K562 (cell line): Measurements from ENCODE around the gene RASSF1. TPM values are rescaled to one million over a fixed set of nuclear protein-coding genes. Genes with fewer than 3 reads are reported as not detected.

Experiments used
- ATF1 ChIP-seq, 2 experiments: fragments of 450-650 bp in 1 of 2; IDR thresholded peaks; 2 replicates each; pipeline ENCODE4 v1.6.1; 2016; ENCODE audit warnings: missing compliant biosample characterization in 1 of 2, missing genetic modification characterization in 1 of 2
- ATF4 ChIP-seq: fragments of 450-650 bp; formaldehyde crosslinking; IDR thresholded peaks from 2 replicates; pipeline ENCODE4 v1.4.0; 2022; ENCODE audit warnings: mild to moderate bottlenecking, moderate library complexity
- FOS ChIP-seq: IDR thresholded peaks from 3 replicates; pipeline ENCODE4 v1.6.1; 2011; ENCODE audit not compliant: insufficient read length; ENCODE audit errors: extremely low read depth
- GMEB1 ChIP-seq: fragments of 250-450 bp; sonication (Bioruptor Pico); IDR thresholded peaks from 2 replicates; pipeline ENCODE4 v1.4.0; 2020; ENCODE audit warnings: mild to moderate bottlenecking
- ILF3 ChIP-seq: fragments of 450-650 bp; IDR thresholded peaks from 2 replicates; pipeline ENCODE4 v1.6.1; 2018; ENCODE audit warnings: antibody characterized with exemption, mild to moderate bottlenecking, moderate library complexity, borderline replicate concordance
- MYC ChIP-seq, 2 experiments: fragments of 250-450 bp in 1 of 2; sonication (Bioruptor Pico) in 1 of 2; IDR thresholded peaks; 2 replicates each; pipeline versions ENCODE4 v1.5.1 to v1.6.1; 2012 to 2021; ENCODE audit warnings: low read depth in 2 of 2, borderline replicate concordance in 1 of 2, improper control_type of control experiment in 1 of 2, low read length in 1 of 2, mild to moderate bottlenecking in 1 of 2, moderate library complexity in 1 of 2
- SPI1 ChIP-seq: IDR thresholded peaks from 2 replicates; pipeline ENCODE4 v1.6.1; 2011; ENCODE audit warnings: low read depth, low read length, control low read depth, borderline replicate concordance
- TAF15 ChIP-seq: fragments of 200-400 bp; formaldehyde crosslinking; IDR thresholded peaks from 2 replicates; pipeline ENCODE4 v1.6.1; 2017; ENCODE audit warnings: mild to moderate bottlenecking, low read depth, low read length, moderate library complexity
- TEAD1 ChIP-seq, 2 experiments: fragments of 450-650 bp in 1 of 2; sonication (generic) in 1 of 2; formaldehyde crosslinking; IDR thresholded peaks; 2 replicates each; pipeline versions ENCODE4 v1.4.0 to v1.8.0; 2020 to 2022; ENCODE audit warnings: mild to moderate bottlenecking in 2 of 2, missing genetic modification reagents in 1 of 2
- ZNF444 ChIP-seq: fragments of 250-450 bp; sonication (Bioruptor Pico); IDR thresholded peaks from 2 replicates; pipeline ENCODE4 v1.4.0; 2020; ENCODE audit warnings: mild to moderate bottlenecking, moderate library complexity
- ZNF592 ChIP-seq: fragments of 450-650 bp; IDR thresholded peaks from 2 replicates; pipeline ENCODE4 v1.6.1; 2017; ENCODE audit warnings: antibody characterized with exemption, mild to moderate bottlenecking
- ZNF778 ChIP-seq: fragments of 450-650 bp; formaldehyde crosslinking; IDR thresholded peaks from 2 replicates; pipeline ENCODE4 v1.4.0; 2020; ENCODE audit warnings: mild to moderate bottlenecking, moderate library complexity
- polyA plus RNA-seq, 8 experiments: library from polyadenylated mRNA; depleted of rRNA in 4 of 8; stranded (reverse) in 5 of 8; unstranded in 3 of 8; fragments of >200 nt; fragmentation: Nextera tagmentation in 2 of 8; fragmentation: Illumina TruSeq in 1 of 8; extraction: Ambion mirVana in 2 of 8; extraction: Trizol in 1 of 8; gene quantifications; 2 replicates each; pipeline versions ENCODE4 v1.2.1 to v1.2.3, GENCODE V29; 2011 to 2014; ENCODE audit warnings: inconsistent platforms in 1 of 8, missing spikeins in 1 of 8
- total RNA-seq, 7 experiments: library from RNA; depleted of rRNA in 6 of 7; stranded (reverse); fragments of >200 nt in 6 of 7; fragmentation: Illumina TruSeq in 2 of 7; extraction: Trizol in 2 of 7; gene quantifications; 2 replicates each; pipeline versions ENCODE4 v1.2.1 to v1.2.3, GENCODE V29; 2011 to 2021; ENCODE audit warnings: low replicate concordance in 1 of 7
- TF ChIP-seq, protein P1 (sequence below): fragments of 450-650 bp; IDR thresholded peaks from 2 replicates; pipeline ENCODE4 v1.6.1; 2016; ENCODE audit warnings: borderline replicate concordance
- TF ChIP-seq, protein P2 (sequence below): sonication (generic); formaldehyde crosslinking; IDR thresholded peaks from 2 replicates; pipeline ENCODE4 v1.4.0; 2020; ENCODE audit warnings: mild to moderate bottlenecking, missing genetic modification reagents

Gene RASSF1
- total and polyA plus RNA-seq, 9 of the 15 experiments (the other 6 are each of a cell fraction or from before 2014, with no cell fraction given): 3.6 to 57.1 (median 24.6) TPM

DNA sequence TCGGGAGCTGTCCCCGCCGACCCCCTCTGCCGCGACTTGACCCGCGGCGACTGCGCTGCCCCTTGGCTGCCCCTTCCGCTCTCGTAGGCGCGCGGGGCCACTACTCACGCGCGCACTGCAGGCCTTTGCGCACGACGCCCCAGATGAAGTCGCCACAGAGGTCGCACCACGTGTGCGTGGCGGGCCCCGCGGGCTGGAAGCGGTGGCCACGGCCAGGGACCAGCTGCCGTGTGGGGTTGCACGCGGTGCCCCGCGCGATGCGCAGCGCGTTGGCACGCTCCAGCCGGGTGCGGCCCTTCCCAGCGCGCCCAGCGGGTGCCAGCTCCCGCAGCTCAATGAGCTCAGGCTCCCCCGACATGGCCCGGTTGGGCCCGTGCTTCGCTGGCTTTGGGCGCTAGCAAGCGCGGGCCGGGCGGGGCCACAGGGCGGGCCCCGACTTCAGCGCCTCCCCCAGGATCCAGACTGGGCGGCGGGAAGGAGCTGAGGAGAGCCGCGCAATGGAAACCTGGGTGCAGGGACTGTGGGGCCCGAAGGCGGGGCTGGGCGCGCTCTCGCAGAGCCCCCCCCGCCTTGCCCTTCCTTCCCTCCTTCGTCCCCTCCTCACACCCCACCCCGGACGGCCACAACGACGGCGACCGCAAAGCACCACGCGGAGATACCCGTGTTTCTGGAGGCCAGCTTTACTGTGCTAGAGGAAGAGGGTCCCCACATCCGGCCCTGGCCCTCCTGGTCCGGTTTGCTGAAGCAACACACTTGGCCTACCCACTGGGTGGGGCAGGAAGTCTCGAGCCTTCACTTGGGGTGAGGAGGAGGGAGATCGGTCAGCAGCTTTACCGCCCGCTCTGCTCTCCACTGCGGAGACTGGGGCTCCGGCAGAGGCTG lies at the start of gene RASSF1 (continued):
- TF ChIP-seq ZNF778: no peak
- TF ChIP-seq, protein P1, sequence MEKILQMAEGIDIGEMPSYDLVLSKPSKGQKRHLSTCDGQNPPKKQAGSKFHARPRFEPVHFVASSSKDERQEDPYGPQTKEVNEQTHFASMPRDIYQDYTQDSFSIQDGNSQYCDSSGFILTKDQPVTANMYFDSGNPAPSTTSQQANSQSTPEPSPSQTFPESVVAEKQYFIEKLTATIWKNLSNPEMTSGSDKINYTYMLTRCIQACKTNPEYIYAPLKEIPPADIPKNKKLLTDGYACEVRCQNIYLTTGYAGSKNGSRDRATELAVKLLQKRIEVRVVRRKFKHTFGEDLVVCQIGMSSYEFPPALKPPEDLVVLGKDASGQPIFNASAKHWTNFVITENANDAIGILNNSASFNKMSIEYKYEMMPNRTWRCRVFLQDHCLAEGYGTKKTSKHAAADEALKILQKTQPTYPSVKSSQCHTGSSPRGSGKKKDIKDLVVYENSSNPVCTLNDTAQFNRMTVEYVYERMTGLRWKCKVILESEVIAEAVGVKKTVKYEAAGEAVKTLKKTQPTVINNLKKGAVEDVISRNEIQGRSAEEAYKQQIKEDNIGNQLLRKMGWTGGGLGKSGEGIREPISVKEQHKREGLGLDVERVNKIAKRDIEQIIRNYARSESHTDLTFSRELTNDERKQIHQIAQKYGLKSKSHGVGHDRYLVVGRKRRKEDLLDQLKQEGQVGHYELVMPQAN: no peak
- 0 out of 2 replicates have a peak, but pooled peaks have one; percentile 52 for TF ChIP-seq ZNF592
- TF ChIP-seq TAF15: no peak
- no peak for TF ChIP-seq FOS
- TF ChIP-seq, protein P2, sequence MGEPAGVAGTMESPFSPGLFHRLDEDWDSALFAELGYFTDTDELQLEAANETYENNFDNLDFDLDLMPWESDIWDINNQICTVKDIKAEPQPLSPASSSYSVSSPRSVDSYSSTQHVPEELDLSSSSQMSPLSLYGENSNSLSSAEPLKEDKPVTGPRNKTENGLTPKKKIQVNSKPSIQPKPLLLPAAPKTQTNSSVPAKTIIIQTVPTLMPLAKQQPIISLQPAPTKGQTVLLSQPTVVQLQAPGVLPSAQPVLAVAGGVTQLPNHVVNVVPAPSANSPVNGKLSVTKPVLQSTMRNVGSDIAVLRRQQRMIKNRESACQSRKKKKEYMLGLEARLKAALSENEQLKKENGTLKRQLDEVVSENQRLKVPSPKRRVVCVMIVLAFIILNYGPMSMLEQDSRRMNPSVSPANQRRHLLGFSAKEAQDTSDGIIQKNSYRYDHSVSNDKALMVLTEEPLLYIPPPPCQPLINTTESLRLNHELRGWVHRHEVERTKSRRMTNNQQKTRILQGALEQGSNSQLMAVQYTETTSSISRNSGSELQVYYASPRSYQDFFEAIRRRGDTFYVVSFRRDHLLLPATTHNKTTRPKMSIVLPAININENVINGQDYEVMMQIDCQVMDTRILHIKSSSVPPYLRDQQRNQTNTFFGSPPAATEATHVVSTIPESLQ: no peak
- TF ChIP-seq MYC (IDR thresholded peaks at IDR 0.05; ENCODE audit: low read depth, low read length): peak; percentile 30; the same call in 1 of the 2 replicates
- no peak for TF ChIP-seq MYC (CRISPR knock-in tag; IDR thresholded peaks at IDR 0.05; ENCODE audit: borderline replicate concordance, low read depth)
- TF ChIP-seq ILF3: no peak
- no peak for TF ChIP-seq TEAD1 (CRISPR knock-in tag; IDR thresholded peaks at IDR 0.05)
- no peak for TF ChIP-seq GMEB1 (CRISPR knock-in tag)
- TF ChIP-seq ATF1 (CRISPR knock-in tag; IDR thresholded peaks at IDR 0.05): no peak
- 0 out of 2 replicates have a peak, but pooled peaks have one; percentile 30 for TF ChIP-seq ATF1 (tag; IDR thresholded peaks at IDR 0.05)
- TF ChIP-seq ATF4 (CRISPR knock-in tag): no peak
- no peak for TF ChIP-seq SPI1
- TF ChIP-seq ZNF444 (CRISPR knock-in tag): no peak
